ENCODE results near the gene PEX10. TPM values are rescaled to one million over a fixed set of nuclear protein-coding genes. Genes with fewer than 3 reads are reported as not detected.

PEX10 gene
- total RNA-seq, 4 donors from 2014 or later = 19.2 to 25.7 (median 22.6) TPM

DNA sequence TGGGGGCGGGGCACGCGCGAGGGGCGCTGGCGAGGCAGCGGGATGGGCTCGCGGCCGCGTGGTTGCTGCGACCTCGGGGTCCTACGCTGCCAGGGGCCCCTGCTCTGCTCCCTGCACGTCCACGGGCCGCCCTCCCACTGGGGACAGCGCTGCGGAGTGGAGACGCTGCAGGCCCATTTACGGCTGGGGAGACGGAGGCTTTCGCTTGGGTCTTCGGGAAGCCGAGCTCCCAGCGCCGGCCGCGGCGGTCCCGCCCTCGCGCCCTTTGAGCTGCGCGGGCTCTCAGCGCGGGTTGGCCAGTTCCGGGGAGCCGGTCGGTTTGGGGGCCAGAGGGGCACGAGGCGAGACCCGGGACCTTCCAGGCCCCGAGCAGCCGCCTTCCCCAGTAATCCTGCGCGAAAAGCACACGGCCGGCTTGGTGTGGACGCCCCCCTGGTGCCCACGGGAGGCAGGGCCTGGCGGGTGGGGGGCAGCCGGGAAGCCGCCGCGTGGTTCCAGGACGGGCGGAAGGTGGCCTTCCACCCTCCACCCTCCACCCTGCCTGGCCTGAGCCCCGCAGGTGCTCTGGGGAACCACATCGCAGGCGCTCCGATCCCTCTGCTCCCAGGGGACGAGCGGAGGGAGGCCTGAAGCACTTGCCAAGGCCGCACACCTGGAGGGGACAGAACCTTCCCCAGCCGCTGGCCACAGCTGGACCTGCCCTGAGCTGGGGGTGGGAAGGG is 570 bp upstream of the PEX10 start:
- intact Hi-C loops (cut with DNase I; ENCODE audit: low total_unique reads) (loop anchor here (1.0 kb wide), 5 partner anchors 22 to 1487 kb away; partner anchors contain the start of genes C1orf174, MORN1, PANK4 and PRXL2B), in situ Hi-C loops (cut with MboI; ENCODE audit: low sequenced_read_pairs in 4 of 4) (loop anchor here (10.0 to 25.0 kb wide), 2 partner anchors 132 to 374 kb away; no protein-coding TSS in a partner anchor)
- Histone ChIP-seq H3K9me3 (no peaks in the 10 kb centered on the region), H3K4me1 (peaks cover 22 to 24% of the 10 kb centered on the region in 2 donors), H3K36me3 (peaks cover 0 to 7% of the 10 kb centered on the region in 2 donors), H3K4me3 (peak overlapping the region; percentile 64 to 97 (median 74)), H3K27me3 (peaks cover 16 to 29% (median 25%) of the 10 kb centered on the region in 3 donors), H3K27ac (peak overlapping the region; percentile 67 to 81 (median 78))
- peak; percentile 59 to 70 for ATAC-seq
- TF ChIP-seq POLR2A (IDR thresholded peaks at IDR 0.05) = peak in 1 of 2 donors; percentile 33
- TF ChIP-seq, protein P1, sequence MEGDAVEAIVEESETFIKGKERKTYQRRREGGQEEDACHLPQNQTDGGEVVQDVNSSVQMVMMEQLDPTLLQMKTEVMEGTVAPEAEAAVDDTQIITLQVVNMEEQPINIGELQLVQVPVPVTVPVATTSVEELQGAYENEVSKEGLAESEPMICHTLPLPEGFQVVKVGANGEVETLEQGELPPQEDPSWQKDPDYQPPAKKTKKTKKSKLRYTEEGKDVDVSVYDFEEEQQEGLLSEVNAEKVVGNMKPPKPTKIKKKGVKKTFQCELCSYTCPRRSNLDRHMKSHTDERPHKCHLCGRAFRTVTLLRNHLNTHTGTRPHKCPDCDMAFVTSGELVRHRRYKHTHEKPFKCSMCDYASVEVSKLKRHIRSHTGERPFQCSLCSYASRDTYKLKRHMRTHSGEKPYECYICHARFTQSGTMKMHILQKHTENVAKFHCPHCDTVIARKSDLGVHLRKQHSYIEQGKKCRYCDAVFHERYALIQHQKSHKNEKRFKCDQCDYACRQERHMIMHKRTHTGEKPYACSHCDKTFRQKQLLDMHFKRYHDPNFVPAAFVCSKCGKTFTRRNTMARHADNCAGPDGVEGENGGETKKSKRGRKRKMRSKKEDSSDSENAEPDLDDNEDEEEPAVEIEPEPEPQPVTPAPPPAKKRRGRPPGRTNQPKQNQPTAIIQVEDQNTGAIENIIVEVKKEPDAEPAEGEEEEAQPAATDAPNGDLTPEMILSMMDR (IDR thresholded peaks at IDR 0.05 in 4 of 5, conservative IDR thresholded peaks at IDR 0.05 in 1 of 5) = no peak
- DNase-seq = no peak

DNA sequence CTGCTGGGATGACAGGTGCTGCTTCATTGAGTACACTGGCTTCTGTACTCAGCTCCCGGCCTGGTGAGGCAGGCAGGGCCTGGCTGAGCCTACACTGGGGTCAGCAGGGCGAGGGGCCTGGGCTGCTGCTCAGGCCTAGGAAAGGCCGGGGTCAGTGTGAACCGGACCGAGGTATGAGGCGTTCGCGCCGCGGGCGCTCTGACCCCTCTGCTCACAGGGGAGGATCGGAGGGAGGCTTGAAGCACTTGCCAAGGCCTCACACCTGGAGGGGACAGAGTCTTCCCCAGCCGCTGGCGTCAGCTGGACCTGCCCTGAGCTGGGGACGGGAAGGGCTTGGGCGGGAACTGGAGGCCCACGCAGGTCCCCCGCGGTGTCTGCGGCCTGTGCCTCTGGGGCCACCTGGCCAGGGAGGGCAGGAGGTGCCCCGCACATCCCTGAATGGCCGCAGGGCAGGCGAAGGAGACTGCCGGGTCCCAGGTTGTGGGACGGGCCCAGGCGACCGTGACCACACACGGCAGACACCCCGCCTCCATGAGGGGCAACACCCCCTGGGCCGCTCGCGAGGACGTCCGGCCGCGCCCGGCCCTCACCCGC is 466 bp downstream of the PEX10 start:
- in situ Hi-C loops (cut with MboI; ENCODE audit: low sequenced_read_pairs in 4 of 4) = loop anchor here (10.0 to 25.0 kb wide), 2 partner anchors 133 to 375 kb away; no protein-coding TSS in a partner anchor
- ATAC-seq (peak; percentile 8 to 9), DNase-seq (peak in 1 of 2 donors; percentile 24)
- peaks cover 22 to 24% of the 10 kb centered on the region in 2 donors for H3K4me1 ChIP-seq
- no peaks in the 10 kb centered on the region for H3K9me3 ChIP-seq
- peak overlapping the region; percentile 62 to 97 (median 74) for H3K4me3 ChIP-seq
- peak overlapping the region; percentile 53 to 79 (median 77) for H3K27ac ChIP-seq
- TF ChIP-seq POLR2A (IDR thresholded peaks at IDR 0.05) = no peak
- TF ChIP-seq, protein P1 (IDR thresholded peaks at IDR 0.05 in 4 of 5, conservative IDR thresholded peaks at IDR 0.05 in 1 of 5) = no peak
- peaks cover 11 to 18% (median 15%) of the 10 kb centered on the region in 3 donors for H3K27me3 ChIP-seq
- H3K36me3 ChIP-seq = peaks cover 0 to 16% of the 10 kb centered on the region in 2 donors
- intact Hi-C loops (cut with DNase I; ENCODE audit: low total_unique reads) = loop anchor here (1.0 kb wide), 5 partner anchors 21 to 1488 kb away; partner anchors contain the start of genes C1orf174, MORN1, PANK4 and PRXL2B

DNA sequence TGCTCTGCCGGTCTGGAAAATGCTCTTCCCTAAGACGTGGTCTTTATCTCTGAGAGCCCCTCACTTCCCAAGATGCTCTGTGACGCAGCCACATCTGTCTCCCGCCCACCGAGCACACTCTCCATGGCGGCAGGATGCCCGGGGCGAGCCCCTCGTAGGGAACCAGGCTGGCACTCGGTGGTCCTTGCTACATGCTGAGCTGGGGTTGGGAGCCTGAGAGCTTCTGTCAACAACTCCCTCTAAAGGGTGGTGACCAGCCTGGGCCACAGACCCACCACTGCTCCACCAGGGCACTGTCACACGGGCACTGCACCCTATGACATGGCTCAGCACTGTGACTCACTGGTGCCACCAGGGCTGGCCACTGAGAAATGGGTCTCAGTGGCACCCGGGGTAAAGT is 2.6 kb downstream of the PEX10 start:
- intact Hi-C loops (cut with DNase I; ENCODE audit: low total_unique reads) (no loop called here), in situ Hi-C loops (cut with MboI; ENCODE audit: low sequenced_read_pairs in 4 of 4) (loop anchor here (10.0 to 25.0 kb wide), 2 partner anchors 135 to 378 kb away; no protein-coding TSS in a partner anchor)
- DNase-seq (no peak), ATAC-seq (no peak)
- Histone ChIP-seq H3K27me3 (no peaks in the 10 kb centered on the region), H3K9me3 (no peaks in the 10 kb centered on the region), H3K4me1 (peaks cover 22 to 24% of the 10 kb centered on the region in 2 donors), H3K27ac (no peak overlapping the region), H3K4me3 (no peak overlapping the region), H3K36me3 (peaks cover 0 to 35% of the 10 kb centered on the region in 2 donors)
- TF ChIP-seq, protein P1 (IDR thresholded peaks at IDR 0.05 in 4 of 5, conservative IDR thresholded peaks at IDR 0.05 in 1 of 5) = no peak
- no peak for TF ChIP-seq POLR2A (IDR thresholded peaks at IDR 0.05)

DNA sequence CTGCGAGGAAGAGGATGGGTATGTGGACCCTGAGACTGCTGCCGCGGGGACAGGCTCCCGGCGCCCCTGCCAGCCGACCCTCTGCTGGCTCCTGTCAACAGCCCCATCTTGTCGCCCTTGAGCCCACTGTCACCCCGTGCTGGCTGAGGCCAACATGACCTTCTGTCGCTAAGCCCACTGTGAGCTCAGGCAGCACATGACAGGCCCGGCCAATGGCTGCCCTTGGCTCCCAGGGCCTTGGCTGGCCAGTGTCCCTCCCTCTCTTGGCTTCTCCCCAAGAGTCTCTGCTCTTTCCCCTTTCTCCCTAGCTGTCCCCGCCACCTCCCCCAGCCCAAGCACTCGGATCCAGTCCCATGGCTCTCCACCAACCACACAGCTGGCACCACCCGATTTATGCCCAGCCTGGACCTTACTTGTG is 3.5 kb downstream of the PEX10 start:
- DNase-seq (no peak), ATAC-seq (no peak)
- Histone ChIP-seq H3K4me3 (no peak overlapping the region), H3K4me1 (peaks cover 17 to 20% of the 10 kb centered on the region in 2 donors), H3K27me3 (no peaks in the 10 kb centered on the region), H3K9me3 (no peaks in the 10 kb centered on the region), H3K27ac (no peak overlapping the region), H3K36me3 (peaks cover 0 to 44% of the 10 kb centered on the region in 2 donors)
- intact Hi-C loops (cut with DNase I; ENCODE audit: low total_unique reads) (no loop called here), in situ Hi-C loops (cut with MboI; ENCODE audit: low sequenced_read_pairs in 4 of 4) (loop anchor here in 1 of 4 donors (25.0 kb wide), 1 partner anchor 378 kb away; no protein-coding TSS in a partner anchor)
- TF ChIP-seq, protein P1 (IDR thresholded peaks at IDR 0.05 in 4 of 5, conservative IDR thresholded peaks at IDR 0.05 in 1 of 5) = no peak
- TF ChIP-seq POLR2A (IDR thresholded peaks at IDR 0.05) = no peak

Measured in gastrocnemius medialis (tissue), 4 donors.